Measurements from ENCODE around the gene GEN1. TPM values are rescaled to one million over a fixed set of nuclear protein-coding genes. Genes with fewer than 3 reads are reported as not detected.

Gene GEN1
- polyA plus RNA-seq, 1 donor from 2014 or later: 9.4 TPM

- H3K4me2 ChIP-seq (ENCODE audit: low read length): no peak overlapping the region
- TF ChIP-seq EP300 (conservative IDR thresholded peaks at IDR 0.05; ENCODE audit: poor library complexity, severe bottlenecking) (no peak), POLR2AphosphoS5 (IDR thresholded peaks at IDR 0.05) (no peak), TAF1 (IDR thresholded peaks at IDR 0.05; ENCODE audit: low read depth) (no peak), SMC3 (conservative IDR thresholded peaks at IDR 0.05; ENCODE audit: poor library complexity) (no peak), RAD21 (conservative IDR thresholded peaks at IDR 0.05) (no peak), REST (IDR thresholded peaks at IDR 0.05; ENCODE audit: borderline replicate concordance) (no peak), MXI1 (conservative IDR thresholded peaks at IDR 0.05; ENCODE audit: poor library complexity, severe bottlenecking) (no peak), EZH2 (IDR thresholded peaks at IDR 0.05; ENCODE audit: borderline replicate concordance, insufficient read depth, low read length, poor library complexity, severe bottlenecking) (no peak), CTCF (IDR thresholded peaks at IDR 0.05; ENCODE audit: poor library complexity, severe bottlenecking) (no peak)
- no peaks in the 10 kb centered on the region for H3K9me2 ChIP-seq (ENCODE audit: insufficient read depth, low read length)
- no peaks in the 10 kb centered on the region for H3K27me3 ChIP-seq (ENCODE audit: insufficient read depth, low read depth, low read length)
- H3F3A ChIP-seq (ENCODE audit: insufficient read depth, low read length, poor library complexity, severe bottlenecking): no peaks in the 10 kb centered on the region
- no peak overlapping the region for H3K9ac ChIP-seq (ENCODE audit: low read length)
- no peak overlapping the region for H2AFZ ChIP-seq (ENCODE audit: low read depth, low read length)
- H3K27ac ChIP-seq (ENCODE audit: low read length): no peak overlapping the region
- H4K20me1 ChIP-seq (ENCODE audit: insufficient read depth): no peaks in the 10 kb centered on the region
- no peaks in the 10 kb centered on the region for H3K79me2 ChIP-seq (replicated peaks; ENCODE audit: insufficient read depth, low read length)
- no peak overlapping the region for H3K4me3 ChIP-seq (ENCODE audit: low read length)
- no peaks in the 10 kb centered on the region for H3K9me3 ChIP-seq (ENCODE audit: low read length)
- H3K36me3 ChIP-seq (ENCODE audit: insufficient read depth, low read length): peaks cover 12% of the 10 kb centered on the region
These were observed 43.2 kb upstream of the GEN1 start for GRCh38 chr2:17710547-17711248.

GRCh38 chr2:17713291-17713690 lies 40.6 kb upstream of the GEN1 start:
- Histone ChIP-seq H3K9me2 (ENCODE audit: insufficient read depth, low read length) (no peaks in the 10 kb centered on the region), H3K9me3 (ENCODE audit: low read length) (no peaks in the 10 kb centered on the region), H3K79me2 (replicated peaks; ENCODE audit: insufficient read depth, low read length) (no peaks in the 10 kb centered on the region), H2AFZ (ENCODE audit: low read depth, low read length) (no peak overlapping the region), H3K4me3 (ENCODE audit: low read length) (no peak overlapping the region), H3K27ac (ENCODE audit: low read length) (no peak overlapping the region), H3K27me3 (ENCODE audit: insufficient read depth, low read depth, low read length) (no peaks in the 10 kb centered on the region), H3K9ac (ENCODE audit: low read length) (no peak overlapping the region), H3F3A (ENCODE audit: insufficient read depth, low read length, poor library complexity, severe bottlenecking) (no peaks in the 10 kb centered on the region), H3K4me2 (ENCODE audit: low read length) (no peak overlapping the region), H4K20me1 (ENCODE audit: insufficient read depth) (no peaks in the 10 kb centered on the region), H3K36me3 (ENCODE audit: insufficient read depth, low read length) (peaks cover 3% of the 10 kb centered on the region)
- TF ChIP-seq EZH2 (IDR thresholded peaks at IDR 0.05; ENCODE audit: borderline replicate concordance, insufficient read depth, low read length, poor library complexity, severe bottlenecking) (no peak), CTCF (IDR thresholded peaks at IDR 0.05; ENCODE audit: poor library complexity, severe bottlenecking) (no peak), POLR2AphosphoS5 (IDR thresholded peaks at IDR 0.05) (no peak), EP300 (conservative IDR thresholded peaks at IDR 0.05; ENCODE audit: poor library complexity, severe bottlenecking) (no peak), REST (IDR thresholded peaks at IDR 0.05; ENCODE audit: borderline replicate concordance) (no peak), MXI1 (conservative IDR thresholded peaks at IDR 0.05; ENCODE audit: poor library complexity, severe bottlenecking) (no peak), SMC3 (conservative IDR thresholded peaks at IDR 0.05; ENCODE audit: poor library complexity) (no peak), RAD21 (conservative IDR thresholded peaks at IDR 0.05) (no peak), TAF1 (IDR thresholded peaks at IDR 0.05; ENCODE audit: low read depth) (no peak)

Measured in neural cell (in vitro differentiated cells).